IMR-90 (cell line): ENCODE measurements around the gene ECE2. TPM values are rescaled to one million over a fixed set of nuclear protein-coding genes. Genes with fewer than 3 reads are reported as not detected.

Source experiments
- ATAC-seq: fragments of 200-7000 bp; cut with Tn5 transposase; 2 replicates; pipeline ENCODE4 v1.9.1; 2020; ENCODE audit warnings: low read depth, mild to moderate bottlenecking, moderate library complexity
- BruUV-seq: library from RNA; stranded (reverse); fragments of 400-500 nt; replicated peaks from 2 replicates; lab custom pipeline; 2021; lab: Mats Ljungman, UMichigan
- CTCF ChIA-PET: fragments of 300-600 bp; formaldehyde crosslinking; extraction: SDS; loops from one replicate; lab custom pipeline; 2021; ENCODE audit warnings: antibody characterized with exemption; lab: Yijun Ruan, JAX
- POLR2A ChIA-PET: fragments of 300-600 bp; sonication (Branson Sonifier 250); formaldehyde crosslinking; loops from one replicate; lab custom pipeline; 2022; ENCODE audit warnings: antibody characterized with exemption; ENCODE audit not compliant: unreplicated experiment; lab: Charles Lee
- DNase-seq: peaks from one replicate; pipeline ENCODE4 v3.0.0; 2013
- H2AFZ ChIP-seq: replicated peaks from 2 replicates; pipeline ENCODE3; 2013; ENCODE audit warnings: low read length, mild to moderate bottlenecking; ENCODE audit not compliant: poor library complexity
- H2AK5ac ChIP-seq: 2 replicates; pipeline ENCODE4 v1.6.1; 2013; ENCODE audit warnings: low read depth, low read length, inconsistent platforms
- H2AK9ac ChIP-seq: replicated peaks from 2 replicates; pipeline ENCODE3; 2013; ENCODE audit warnings: mild to moderate bottlenecking, low read depth, low read length, moderate library complexity; ENCODE audit not compliant: poor library complexity
- H2BK120ac ChIP-seq: 2 replicates; pipeline ENCODE4 v1.6.1; 2013; ENCODE audit warnings: low read depth, low read length, inconsistent platforms
- H2BK15ac ChIP-seq: 3 replicates; pipeline ENCODE4 v1.6.1; 2013; ENCODE audit warnings: low read depth, low read length, inconsistent platforms
- H2BK20ac ChIP-seq: 2 replicates; pipeline ENCODE4 v1.6.1; 2013; ENCODE audit warnings: low read depth, mild to moderate bottlenecking, inconsistent platforms, low read length, moderate library complexity
- H2BK5ac ChIP-seq: 2 replicates; pipeline ENCODE4 v1.6.1; 2013; ENCODE audit warnings: mild to moderate bottlenecking, low read depth, low read length, inconsistent platforms; ENCODE audit not compliant: poor library complexity, severe bottlenecking
- H3K14ac ChIP-seq: replicated peaks from 2 replicates; pipeline ENCODE4 v1.6.1; 2013; ENCODE audit warnings: low read depth, low read length, inconsistent platforms
- H3K18ac ChIP-seq: 2 replicates; pipeline ENCODE4 v1.6.1; 2013; ENCODE audit warnings: low read depth, low read length, control low read depth
- H3K23ac ChIP-seq: 2 replicates; pipeline ENCODE4 v1.6.1; 2013; ENCODE audit warnings: low read depth, low read length, inconsistent platforms
- H3K27ac ChIP-seq: 2 replicates; pipeline ENCODE4 v1.5.1; 2013; ENCODE audit warnings: mild to moderate bottlenecking, control low read depth, low read length; ENCODE audit not compliant: insufficient read depth
- H3K27me3 ChIP-seq: 2 replicates; pipeline ENCODE4 v1.6.1; 2013; ENCODE audit warnings: low read length; ENCODE audit not compliant: control insufficient read depth, insufficient read depth
- H3K36me3 ChIP-seq: 2 replicates; pipeline ENCODE4 v1.6.1; 2013; ENCODE audit warnings: low read length, mixed read lengths; ENCODE audit not compliant: control insufficient read depth, insufficient read depth
- H3K4ac ChIP-seq: 2 replicates; pipeline ENCODE4 v1.6.1; 2013; ENCODE audit warnings: low read depth, low read length, inconsistent platforms
- H3K4me1 ChIP-seq: 2 replicates; pipeline ENCODE4 v1.6.1; 2013; ENCODE audit warnings: low read length, mixed read lengths; ENCODE audit not compliant: control insufficient read depth, insufficient read depth
- H3K4me2 ChIP-seq: 2 replicates; pipeline ENCODE4 v1.6.1; 2013; ENCODE audit warnings: low read depth, mild to moderate bottlenecking, control low read depth, low read length, moderate library complexity
- H3K4me3 ChIP-seq: 2 replicates; pipeline ENCODE4 v1.5.1; 2013; ENCODE audit warnings: low read depth, mild to moderate bottlenecking, control low read depth, low read length, moderate library complexity; ENCODE audit not compliant: insufficient read depth
- H3K56ac ChIP-seq: 2 replicates; pipeline ENCODE4 v1.6.1; 2013; ENCODE audit warnings: low read length, inconsistent platforms; ENCODE audit not compliant: insufficient read depth; ENCODE audit errors: extremely low read depth
- H3K79me1 ChIP-seq, 2 experiments: 2 replicates each; pipeline ENCODE4 v1.6.1; 2013; ENCODE audit warnings: low read length in 2 of 2, inconsistent platforms in 1 of 2, low read depth in 1 of 2
- H3K9ac ChIP-seq: 2 replicates; pipeline ENCODE4 v1.6.1; 2013; ENCODE audit warnings: low read depth, low read length, control low read depth
- H3K9me1 ChIP-seq: 2 replicates; pipeline ENCODE4 v1.6.1; 2013; ENCODE audit warnings: low read length, inconsistent platforms; ENCODE audit not compliant: insufficient read depth
- H3K9me3 ChIP-seq: 2 replicates; pipeline ENCODE4 v1.6.1; 2013; ENCODE audit warnings: low read length; ENCODE audit not compliant: control insufficient read depth, insufficient read depth
- H4K20me1 ChIP-seq: 2 replicates; pipeline ENCODE4 v1.6.1; 2013; ENCODE audit warnings: low read length, inconsistent platforms; ENCODE audit not compliant: insufficient read depth
- H4K5ac ChIP-seq: 2 replicates; pipeline ENCODE4 v1.6.1; 2013; ENCODE audit warnings: mild to moderate bottlenecking, low read depth, low read length, control low read depth
- H4K8ac ChIP-seq, 2 experiments: 2 replicates each; pipeline ENCODE4 v1.6.1; 2013; ENCODE audit warnings: low read depth in 2 of 2, low read length in 2 of 2, control low read depth in 1 of 2, inconsistent platforms in 1 of 2
- H4K91ac ChIP-seq: 2 replicates; pipeline ENCODE4 v1.6.1; 2013; ENCODE audit warnings: low read depth, low read length, inconsistent platforms; ENCODE audit not compliant: insufficient read depth
- BHLHE40 ChIP-seq: fragments of 150-350 bp; IDR thresholded peaks from 2 replicates; pipeline ENCODE4 v1.6.1; 2016; ENCODE audit warnings: mild to moderate bottlenecking, low read depth, low read length
- CEBPB ChIP-seq: IDR thresholded peaks from 2 replicates; pipeline ENCODE4 v1.6.1; 2012; ENCODE audit warnings: low read depth, low read length, improper control_type of control experiment
- CHD1 ChIP-seq: IDR thresholded peaks from 2 replicates; pipeline ENCODE4 v1.6.1; 2012; ENCODE audit warnings: low read depth, low read length, improper control_type of control experiment
- ELK1 ChIP-seq: fragments of 150-350 bp; IDR thresholded peaks from 2 replicates; pipeline ENCODE4 v1.6.1; 2016; ENCODE audit warnings: low read depth, mild to moderate bottlenecking, low read length, moderate library complexity, borderline replicate concordance
- FOS ChIP-seq: fragments of 150-350 bp; IDR thresholded peaks from 2 replicates; pipeline ENCODE4 v1.6.1; 2016; ENCODE audit warnings: low read depth, low read length
- MAFK ChIP-seq: IDR thresholded peaks from 2 replicates; pipeline ENCODE4 v1.6.1; 2012; ENCODE audit warnings: low read depth, low read length, improper control_type of control experiment
- MAZ ChIP-seq: IDR thresholded peaks from 2 replicates; pipeline ENCODE4 v1.6.1; 2012; ENCODE audit warnings: low read depth, mild to moderate bottlenecking, low read length, improper control_type of control experiment, moderate library complexity, borderline replicate concordance
- MXI1 ChIP-seq: IDR thresholded peaks from 2 replicates; pipeline ENCODE4 v1.6.1; 2012; ENCODE audit warnings: low read depth, mild to moderate bottlenecking, low read length, moderate library complexity, borderline replicate concordance
- NFE2L2 ChIP-seq: fragments of 150-350 bp; IDR thresholded peaks from 2 replicates; pipeline ENCODE4 v1.6.1; 2016; ENCODE audit warnings: low read depth, mild to moderate bottlenecking, low read length
- POLR2A ChIP-seq: IDR thresholded peaks from 2 replicates; pipeline ENCODE4 v1.6.1; 2012; ENCODE audit warnings: mild to moderate bottlenecking, low read depth, low read length
- RAD21 ChIP-seq: IDR thresholded peaks from 2 replicates; pipeline ENCODE4 v1.6.1; 2012; ENCODE audit warnings: low read length, improper control_type of control experiment
- RCOR1 ChIP-seq: IDR thresholded peaks from 2 replicates; pipeline ENCODE4 v1.6.1; 2012; ENCODE audit warnings: mild to moderate bottlenecking, low read length, improper control_type of control experiment; ENCODE audit not compliant: insufficient replicate concordance
- RFX5 ChIP-seq: IDR thresholded peaks from 2 replicates; pipeline ENCODE4 v1.8.0; 2012; ENCODE audit warnings: low read depth, mild to moderate bottlenecking, low read length, moderate library complexity
- SMC3 ChIP-seq: fragments of 150-350 bp; IDR thresholded peaks from 2 replicates; pipeline ENCODE4 v1.6.1; 2016; ENCODE audit warnings: low read depth, mild to moderate bottlenecking, antibody characterized with exemption, low read length, moderate library complexity
- WGBS, 2 experiments: methylation state at CpG; one replicate each; pipeline versions ENCODE4 v1.1.5 to v1.1.7; 2013; ENCODE audit warnings: missing lambda C conversion rate in 2 of 2; ENCODE audit not compliant: insufficient read length in 1 of 2; ENCODE audit errors: extremely low coverage in 2 of 2; 5-methylcytosine and 5-hydroxymethylcytosine counted together
- dilution Hi-C: fragments of 300-500 bp; cut with HindIII; formaldehyde crosslinking; loops from one replicate; pipeline ENCODE4 v1.14.3; 2018; ENCODE audit warnings: low sequenced_read_pairs; ENCODE audit not compliant: unreplicated experiment
- in situ Hi-C: fragments of 300-500 bp; cut with MboI; formaldehyde crosslinking; loops from 3 replicates; pipeline ENCODE4 v1.14.3; 2019; ENCODE audit warnings: low sequenced_read_pairs, inconsistent platforms, mixed read lengths
- intact Hi-C: fragments of 100-400 bp; cut with micrococcal nuclease; formaldehyde crosslinking; loops from 2 replicates; pipeline ENCODE4 v1.10.0; 2022
- polyA plus RNA-seq, 3 experiments: library from polyadenylated mRNA; depleted of rRNA; stranded (reverse); fragments of >200 nt; gene quantifications; 2 replicates each; pipeline ENCODE4 v1.2.3, GENCODE V29; 2012; ENCODE audit warnings: low replicate concordance in 1 of 3
- total RNA-seq: library from RNA; depleted of rRNA; stranded (reverse); fragments of >200 nt; gene quantifications from 2 replicates; pipeline ENCODE4 v1.2.3, GENCODE V29; 2012
- TF ChIP-seq, protein P1 (sequence below): conservative IDR thresholded peaks from 2 replicates; pipeline ENCODE4 v1.5.1; 2012; ENCODE audit warnings: mild to moderate bottlenecking, low read depth, low read length, improper control_type of control experiment

The ECE2 gene
- total and polyA plus RNA-seq, 2 of the 4 experiments (the other 2 are of a cell fraction), result not detected

DNA sequence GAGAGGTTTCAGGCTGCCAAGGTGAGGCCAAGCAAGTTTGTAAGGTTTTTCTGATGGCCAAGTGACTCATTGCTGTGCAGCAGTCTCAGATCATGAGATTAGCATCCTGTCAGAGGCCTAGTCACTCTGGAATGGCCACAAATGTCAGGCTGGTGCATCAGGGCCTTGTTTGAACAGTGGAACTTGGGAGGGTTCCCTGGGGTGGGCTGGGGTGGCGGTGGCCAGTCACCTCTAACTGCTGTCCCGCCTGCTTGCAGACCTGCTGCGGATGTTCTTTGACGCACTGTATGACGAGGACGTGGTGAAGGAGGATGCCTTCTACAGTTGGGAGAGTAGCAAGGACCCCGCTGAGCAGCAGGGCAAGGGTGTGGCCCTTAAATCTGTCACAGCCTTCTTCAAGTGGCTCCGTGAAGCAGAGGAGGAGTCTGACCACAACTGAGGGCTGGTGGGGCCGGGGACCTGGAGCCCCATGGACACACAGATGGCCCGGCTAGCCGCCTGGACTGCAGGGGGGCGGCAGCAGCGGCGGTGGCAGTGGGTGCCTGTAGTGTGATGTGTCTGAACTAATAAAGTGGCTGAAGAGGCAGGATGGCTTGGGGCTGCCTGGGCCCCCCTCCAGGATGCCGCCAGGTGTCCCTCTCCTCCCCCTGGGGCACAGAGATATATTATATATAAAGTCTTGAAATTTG, 58.8 kb downstream of the ECE2 start:
- no peak overlapping the region for H2BK120ac ChIP-seq
- H2BK5ac ChIP-seq, result peak overlapping the region; percentile 77
- peaks cover 20 to 78% of the 10 kb centered on the region in 2 experiments for H3K79me1 ChIP-seq
- H3K4me1 ChIP-seq, result peaks cover 39% of the 10 kb centered on the region
- peak overlapping the region in 1 of 2 experiments; percentile 26; a peak in 1 of 4 replicates for H4K8ac ChIP-seq
- H3K18ac ChIP-seq, result no peak overlapping the region
- no peak overlapping the region for H3K9ac ChIP-seq
- ChIA-PET POLR2A (no interaction called here), CTCF (no interaction called here)
- peak overlapping the region; percentile 57 for H2AK9ac ChIP-seq
- DNase-seq, result peak; percentile 86
- H3K56ac ChIP-seq, result no peak overlapping the region
- no peak overlapping the region for H4K91ac ChIP-seq
- peaks cover 28% of the 10 kb centered on the region for H3K9me1 ChIP-seq
- intact Hi-C loops (no loop called here), dilution Hi-C loops (no loop called here), in situ Hi-C loops (no loop called here)
- H2BK20ac ChIP-seq, result no peak overlapping the region
- no peak for ATAC-seq
- H4K20me1 ChIP-seq, result peaks cover 65% of the 10 kb centered on the region
- H4K5ac ChIP-seq, result no peak overlapping the region
- peak overlapping the region; percentile 28; the same call in 1 of the 2 replicates for H3K4ac ChIP-seq
- H3K14ac ChIP-seq, result no peak overlapping the region
- H3K9me3 ChIP-seq, result no peaks in the 10 kb centered on the region
- H2AK5ac ChIP-seq, result peak overlapping the region; percentile 88
- 53% methylated on average over 2 of the region's 15 CpGs; no CpG with 5 or more reads in 1 of the 2 experiments for WGBS, 2 experiments
- H2AFZ ChIP-seq, result no peak overlapping the region
- H2BK15ac ChIP-seq, result no peak overlapping the region
- TSS peak; percentile 79 for BruUV-seq
- H3K27ac ChIP-seq, result peak overlapping the region; percentile 41; the same call in 1 of the 2 replicates
- H3K4me2 ChIP-seq, result no peak overlapping the region
- no peak overlapping the region for H3K4me3 ChIP-seq
- no peak overlapping the region for H3K23ac ChIP-seq
- H3K36me3 ChIP-seq, result peaks cover 49% of the 10 kb centered on the region
- H3K27me3 ChIP-seq, result no peaks in the 10 kb centered on the region
- TF ChIP-seq FOS (peak; percentile 57; the same call in 1 of the 2 replicates), MAFK (no peak), RAD21 (no peak), ELK1 (no peak), RCOR1 (peak; percentile 68), RFX5 (no peak), CHD1 (no peak), BHLHE40 (peak; percentile 33; the same call in 1 of the 2 replicates), MAZ (0 out of 2 replicates have a peak, but pooled peaks have one; percentile 20), SMC3 (no peak), CEBPB (no peak), POLR2A (no peak), MXI1 (no peak), NFE2L2 (no peak)
- TF ChIP-seq, protein P1, sequence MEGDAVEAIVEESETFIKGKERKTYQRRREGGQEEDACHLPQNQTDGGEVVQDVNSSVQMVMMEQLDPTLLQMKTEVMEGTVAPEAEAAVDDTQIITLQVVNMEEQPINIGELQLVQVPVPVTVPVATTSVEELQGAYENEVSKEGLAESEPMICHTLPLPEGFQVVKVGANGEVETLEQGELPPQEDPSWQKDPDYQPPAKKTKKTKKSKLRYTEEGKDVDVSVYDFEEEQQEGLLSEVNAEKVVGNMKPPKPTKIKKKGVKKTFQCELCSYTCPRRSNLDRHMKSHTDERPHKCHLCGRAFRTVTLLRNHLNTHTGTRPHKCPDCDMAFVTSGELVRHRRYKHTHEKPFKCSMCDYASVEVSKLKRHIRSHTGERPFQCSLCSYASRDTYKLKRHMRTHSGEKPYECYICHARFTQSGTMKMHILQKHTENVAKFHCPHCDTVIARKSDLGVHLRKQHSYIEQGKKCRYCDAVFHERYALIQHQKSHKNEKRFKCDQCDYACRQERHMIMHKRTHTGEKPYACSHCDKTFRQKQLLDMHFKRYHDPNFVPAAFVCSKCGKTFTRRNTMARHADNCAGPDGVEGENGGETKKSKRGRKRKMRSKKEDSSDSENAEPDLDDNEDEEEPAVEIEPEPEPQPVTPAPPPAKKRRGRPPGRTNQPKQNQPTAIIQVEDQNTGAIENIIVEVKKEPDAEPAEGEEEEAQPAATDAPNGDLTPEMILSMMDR, result no peak
